Lower leg skin (tissue), 3 donors: ENCODE data around the gene KIAA0040.

Experiments
- POLR2A ChIP-seq, 2 donors: fragments of 450-650 bp; IDR thresholded peaks; one replicate each; pipeline ENCODE4 v1.6.1; 2016 to 2017; ENCODE audit warnings: antibody characterized with exemption in 2 of 2, mild to moderate bottlenecking in 1 of 2, moderate library complexity in 1 of 2
- TF ChIP-seq, protein P1 (sequence below), 3 donors: fragments of 450-650 bp; IDR thresholded peaks; one replicate each; pipeline ENCODE4 v1.5.1; 2016; ENCODE audit warnings: antibody characterized with exemption in 3 of 3, mild to moderate bottlenecking in 3 of 3, moderate library complexity in 2 of 3

GRCh38 chr1:175219774-175220173, 27.2 kb upstream of the KIAA0040 start:
- TF ChIP-seq, protein P1, sequence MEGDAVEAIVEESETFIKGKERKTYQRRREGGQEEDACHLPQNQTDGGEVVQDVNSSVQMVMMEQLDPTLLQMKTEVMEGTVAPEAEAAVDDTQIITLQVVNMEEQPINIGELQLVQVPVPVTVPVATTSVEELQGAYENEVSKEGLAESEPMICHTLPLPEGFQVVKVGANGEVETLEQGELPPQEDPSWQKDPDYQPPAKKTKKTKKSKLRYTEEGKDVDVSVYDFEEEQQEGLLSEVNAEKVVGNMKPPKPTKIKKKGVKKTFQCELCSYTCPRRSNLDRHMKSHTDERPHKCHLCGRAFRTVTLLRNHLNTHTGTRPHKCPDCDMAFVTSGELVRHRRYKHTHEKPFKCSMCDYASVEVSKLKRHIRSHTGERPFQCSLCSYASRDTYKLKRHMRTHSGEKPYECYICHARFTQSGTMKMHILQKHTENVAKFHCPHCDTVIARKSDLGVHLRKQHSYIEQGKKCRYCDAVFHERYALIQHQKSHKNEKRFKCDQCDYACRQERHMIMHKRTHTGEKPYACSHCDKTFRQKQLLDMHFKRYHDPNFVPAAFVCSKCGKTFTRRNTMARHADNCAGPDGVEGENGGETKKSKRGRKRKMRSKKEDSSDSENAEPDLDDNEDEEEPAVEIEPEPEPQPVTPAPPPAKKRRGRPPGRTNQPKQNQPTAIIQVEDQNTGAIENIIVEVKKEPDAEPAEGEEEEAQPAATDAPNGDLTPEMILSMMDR (IDR thresholded peaks at IDR 0.05), result no peak
- no peak for TF ChIP-seq POLR2A (IDR thresholded peaks at IDR 0.05)
